Endothelial cell of umbilical vein (primary cell): ENCODE results near the gene TAS2R42. TPM values are rescaled to one million over a fixed set of nuclear protein-coding genes. Genes with fewer than 3 reads are reported as not detected.

Experiments used
- BruUV-seq: library from RNA; stranded (reverse); fragments of 400-500 nt; replicated peaks from 2 replicates; lab custom pipeline; 2021; lab: Mats Ljungman, UMichigan
- CTCF ChIA-PET: fragments of 300-600, 350-600 bp; sonication (Branson Sonifier 250); formaldehyde crosslinking; loops from one replicate; lab custom pipeline; 2021; ENCODE audit warnings: antibody characterized with exemption, inconsistent platforms; lab: Charles Lee
- POLR2A ChIA-PET: fragments of 300-600, 350-600 bp; sonication (Branson Sonifier 250); formaldehyde crosslinking; loops from one replicate; lab custom pipeline; 2021; ENCODE audit warnings: antibody characterized with exemption, inconsistent platforms; lab: Charles Lee
- DNase-seq: peaks from one replicate; pipeline ENCODE4 v3.0.0-alpha.2; 2011; ENCODE audit warnings: low read depth, low spot score
- FAIRE-seq: peaks from 2 replicates; lab custom pipeline; 2011; peaks lifted over from hg19 to GRCh38; lab: Jason Lieb, UNC
- H2AFZ ChIP-seq: 2 replicates; pipeline ENCODE4 v1.6.0; 2012; ENCODE audit warnings: low read depth, low read length, control low read depth, inconsistent platforms
- H3K27ac ChIP-seq: 2 replicates; pipeline ENCODE4 v1.5.1; 2011; ENCODE audit warnings: low read depth, mild to moderate bottlenecking, control low read depth, low read length, moderate library complexity; ENCODE audit not compliant: insufficient read depth
- H3K27me3 ChIP-seq, 2 experiments: 2 replicates each; pipeline versions ENCODE4 v1.6.0 to v1.6.1; 2011; ENCODE audit warnings: low read length in 2 of 2, mixed read lengths in 1 of 2; ENCODE audit not compliant: control insufficient read depth in 2 of 2, insufficient read depth in 2 of 2
- H3K36me3 ChIP-seq, 2 experiments: 2 replicates in 1 of 2; 3 replicates in 1 of 2; pipeline ENCODE4 v1.5.1; 2011; ENCODE audit warnings: low read length in 2 of 2, mild to moderate bottlenecking in 1 of 2, moderate library complexity in 1 of 2; ENCODE audit not compliant: control insufficient read depth in 2 of 2, insufficient read depth in 2 of 2; ENCODE audit errors: extremely low read depth in 1 of 2
- H3K4me1 ChIP-seq: 3 replicates; pipeline ENCODE4 v1.5.1; 2011; ENCODE audit warnings: mild to moderate bottlenecking, low read length; ENCODE audit not compliant: control insufficient read depth, insufficient read depth; ENCODE audit errors: extremely low read depth
- H3K4me2 ChIP-seq: 2 replicates; pipeline ENCODE4 v1.6.1; 2011; ENCODE audit warnings: low read length, control low read depth, mixed read lengths; ENCODE audit not compliant: insufficient read depth
- H3K4me3 ChIP-seq, 3 experiments: fragments of 200-600 bp in 1 of 3; sonication (generic), shearing (Covaris generic) in 1 of 3; replicated peaks in 1 of 3; 2 replicates each; pipeline ENCODE4 v1.5.1; 2011 to 2016; ENCODE audit warnings: control low read depth in 3 of 3, low read length in 3 of 3, mild to moderate bottlenecking in 2 of 3, inconsistent platforms in 1 of 3, low read depth in 1 of 3, moderate library complexity in 1 of 3; ENCODE audit not compliant: insufficient read depth in 1 of 3
- H3K79me2 ChIP-seq: 2 replicates; pipeline ENCODE4 v1.6.0; 2012; ENCODE audit warnings: low read length, inconsistent platforms; ENCODE audit not compliant: control insufficient read depth, insufficient read depth
- H3K9ac ChIP-seq: replicated peaks from 2 replicates; pipeline ENCODE3; 2011; ENCODE audit warnings: low read length, control low read depth; ENCODE audit not compliant: insufficient read depth; ENCODE audit errors: extremely low read depth
- H3K9me1 ChIP-seq: replicated peaks from 3 replicates; pipeline ENCODE4 v1.6.0; 2011; ENCODE audit warnings: mild to moderate bottlenecking, low read length; ENCODE audit not compliant: control insufficient read depth, insufficient read depth; ENCODE audit errors: extremely low read depth
- H3K9me3 ChIP-seq: replicated peaks from 2 replicates; pipeline ENCODE4 v1.5.1; 2012; ENCODE audit warnings: low read length, inconsistent platforms; ENCODE audit not compliant: control insufficient read depth, insufficient read depth
- H4K20me1 ChIP-seq: replicated peaks from 2 replicates; pipeline ENCODE3; 2011; ENCODE audit warnings: mild to moderate bottlenecking, low read length; ENCODE audit not compliant: control insufficient read depth, insufficient read depth; ENCODE audit errors: extremely low read depth
- EZH2 ChIP-seq: IDR thresholded peaks from 2 replicates; pipeline ENCODE4 v1.6.1; 2012; ENCODE audit warnings: borderline replicate concordance, low read depth, mild to moderate bottlenecking, moderate library complexity, low read length, inconsistent platforms; ENCODE audit not compliant: severe bottlenecking
- FOS ChIP-seq: IDR thresholded peaks from 2 replicates; pipeline ENCODE4 v1.6.1; 2011; ENCODE audit warnings: mild to moderate bottlenecking, low read length, moderate library complexity, borderline replicate concordance; ENCODE audit not compliant: insufficient read depth
- GATA2 ChIP-seq: IDR thresholded peaks from 2 replicates; pipeline ENCODE4 v1.7.0; 2011; ENCODE audit warnings: low read depth, mild to moderate bottlenecking, moderate library complexity, mixed read lengths, low read length; ENCODE audit not compliant: insufficient read length, insufficient read depth
- JUN ChIP-seq: IDR thresholded peaks from 2 replicates; pipeline ENCODE4 v1.6.1; 2011; ENCODE audit warnings: borderline replicate concordance, low read depth; ENCODE audit not compliant: insufficient read length, insufficient read depth
- MYC ChIP-seq: IDR thresholded peaks from one replicate; pipeline ENCODE4 v1.6.1; 2011; ENCODE audit warnings: mild to moderate bottlenecking, low read depth, low read length
- POLR2A ChIP-seq: IDR thresholded peaks from 2 replicates; pipeline ENCODE4 v1.6.1; 2012; ENCODE audit warnings: low read depth, mild to moderate bottlenecking, control low read depth, low read length
- POLR2AphosphoS5 ChIP-seq: IDR thresholded peaks from 2 replicates; pipeline ENCODE4 v1.6.1; 2012; ENCODE audit warnings: low read depth, mild to moderate bottlenecking, control low read depth, low read length, moderate library complexity; ENCODE audit not compliant: insufficient read depth
- dilution Hi-C: fragments of 300-500 bp; cut with MboI; formaldehyde crosslinking; loops from one replicate; pipeline ENCODE4 v1.15.0; 2019; ENCODE audit warnings: low sequenced_read_pairs; ENCODE audit not compliant: extremely low pct_ligation_motif_present
- intact Hi-C: fragments of 100-400 bp; cut with micrococcal nuclease; formaldehyde crosslinking; loops from one replicate; pipeline ENCODE4 v1.10.0; 2022
- polyA plus RNA-seq, 4 experiments: library from polyadenylated mRNA; depleted of rRNA in 3 of 4; stranded (reverse) in 3 of 4; unstranded in 1 of 4; fragments of >200 nt; gene quantifications; 2 replicates each; pipeline versions ENCODE4 v1.2.1 to v1.2.3, GENCODE V29; 2011 to 2012; ENCODE audit warnings: missing spikeins in 1 of 4
- total RNA-seq: library from RNA; stranded (reverse); gene quantifications from 2 replicates; pipeline ENCODE4 v1.2.3, GENCODE V29; 2021
- TF ChIP-seq, protein P1 (sequence below), 2 donors: IDR thresholded peaks; 1 replicate in 1 of 2; 2 replicates in 1 of 2; pipeline ENCODE4 v1.5.1; 2011; ENCODE audit warnings: low read length in 2 of 2, mild to moderate bottlenecking in 2 of 2, moderate library complexity in 2 of 2, control low read depth in 1 of 2, inconsistent platforms in 1 of 2, low read depth in 1 of 2; ENCODE audit not compliant: insufficient read depth in 1 of 2; ENCODE audit errors: extremely low read depth in 1 of 2
- TF ChIP-seq, protein P2 (sequence below): IDR thresholded peaks from 2 replicates; pipeline ENCODE4 v1.6.1; 2011; ENCODE audit not compliant: insufficient read depth, insufficient read length

TAS2R42 gene
- total and polyA plus RNA-seq, 2 donors (not counting 3 experiments of a cell fraction or from before 2014, with no cell fraction given), result not detected

DNA sequence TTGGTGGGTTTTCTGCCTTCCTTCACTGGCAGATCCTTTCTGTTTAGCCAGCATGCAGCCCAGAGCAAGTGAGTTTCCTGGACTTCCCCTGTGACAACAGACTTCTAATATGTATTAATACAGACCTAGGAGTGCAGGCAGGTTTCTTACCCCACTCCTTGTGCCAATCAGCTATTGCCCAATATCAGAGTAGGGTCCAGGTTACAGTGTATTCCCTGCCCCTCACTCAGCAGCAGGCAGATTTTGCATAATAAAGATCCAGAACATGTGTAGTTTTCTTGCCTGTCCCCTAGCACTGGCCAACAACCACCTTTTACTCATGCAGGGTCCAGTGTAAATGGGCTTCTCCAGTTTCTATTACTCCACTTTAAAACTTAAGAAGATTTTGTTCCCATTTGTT, 20.4 kb downstream of the TAS2R42 start:
- FAIRE-seq, result no peak
- CTCF ChIA-PET, result interaction anchor here (1.1 kb wide), 1 partner anchor 10 kb away, joined by 3 read pairs; no protein-coding TSS in a partner anchor
- intact Hi-C loops, result no loop called here

More for the DNA sequence above, 20.4 kb downstream of the TAS2R42 start:
- Histone ChIP-seq H3K9ac (no peak overlapping the region), H3K4me3 (no peak overlapping the region), H3K79me2 (peaks cover 90% of the 10 kb centered on the region), H3K27ac (no peak overlapping the region), H4K20me1 (peaks cover 2% of the 10 kb centered on the region), H3K36me3 (peaks cover 0 to 14% of the 10 kb centered on the region in 2 experiments), H3K27me3 (no peaks in the 10 kb centered on the region), H3K9me1 (peaks cover 4% of the 10 kb centered on the region), H3K4me2 (no peak overlapping the region), H3K4me1 (peaks cover 16% of the 10 kb centered on the region), H2AFZ (no peak overlapping the region), H3K9me3 (no peaks in the 10 kb centered on the region)
- POLR2A ChIA-PET, result no interaction called here
- BruUV-seq, result no TSS peak
- TF ChIP-seq, protein P1, sequence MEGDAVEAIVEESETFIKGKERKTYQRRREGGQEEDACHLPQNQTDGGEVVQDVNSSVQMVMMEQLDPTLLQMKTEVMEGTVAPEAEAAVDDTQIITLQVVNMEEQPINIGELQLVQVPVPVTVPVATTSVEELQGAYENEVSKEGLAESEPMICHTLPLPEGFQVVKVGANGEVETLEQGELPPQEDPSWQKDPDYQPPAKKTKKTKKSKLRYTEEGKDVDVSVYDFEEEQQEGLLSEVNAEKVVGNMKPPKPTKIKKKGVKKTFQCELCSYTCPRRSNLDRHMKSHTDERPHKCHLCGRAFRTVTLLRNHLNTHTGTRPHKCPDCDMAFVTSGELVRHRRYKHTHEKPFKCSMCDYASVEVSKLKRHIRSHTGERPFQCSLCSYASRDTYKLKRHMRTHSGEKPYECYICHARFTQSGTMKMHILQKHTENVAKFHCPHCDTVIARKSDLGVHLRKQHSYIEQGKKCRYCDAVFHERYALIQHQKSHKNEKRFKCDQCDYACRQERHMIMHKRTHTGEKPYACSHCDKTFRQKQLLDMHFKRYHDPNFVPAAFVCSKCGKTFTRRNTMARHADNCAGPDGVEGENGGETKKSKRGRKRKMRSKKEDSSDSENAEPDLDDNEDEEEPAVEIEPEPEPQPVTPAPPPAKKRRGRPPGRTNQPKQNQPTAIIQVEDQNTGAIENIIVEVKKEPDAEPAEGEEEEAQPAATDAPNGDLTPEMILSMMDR (IDR thresholded peaks at IDR 0.05; ENCODE audit: extremely low read depth in 1 of 2, insufficient read depth in 1 of 2, low read depth in 1 of 2, low read length in 2 of 2), result no peak
- TF ChIP-seq POLR2AphosphoS5, result no peak
- no peak for TF ChIP-seq POLR2A
- no peak for TF ChIP-seq JUN
- TF ChIP-seq EZH2, result no peak
- TF ChIP-seq FOS, result no peak
- TF ChIP-seq MYC, result no peak
- TF ChIP-seq, protein P2, sequence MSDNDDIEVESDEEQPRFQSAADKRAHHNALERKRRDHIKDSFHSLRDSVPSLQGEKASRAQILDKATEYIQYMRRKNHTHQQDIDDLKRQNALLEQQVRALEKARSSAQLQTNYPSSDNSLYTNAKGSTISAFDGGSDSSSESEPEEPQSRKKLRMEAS, result no peak
- no peak for TF ChIP-seq GATA2
- DNase-seq, result no peak
- dilution Hi-C loops, result no loop called here
